HTR-8/SVneo (cell line): ENCODE results near the gene CSNK1D.

Experiments
- DNase-seq: peaks from one replicate; pipeline ENCODE4 v3.0.0; 2011; ENCODE audit warnings: low spot score, mixed read lengths; ENCODE audit not compliant: insufficient read length
- FAIRE-seq: peaks from 2 replicates; lab custom pipeline; 2011; peaks lifted over from hg19 to GRCh38; lab: Jason Lieb, UNC

The CSNK1D gene

DNA sequence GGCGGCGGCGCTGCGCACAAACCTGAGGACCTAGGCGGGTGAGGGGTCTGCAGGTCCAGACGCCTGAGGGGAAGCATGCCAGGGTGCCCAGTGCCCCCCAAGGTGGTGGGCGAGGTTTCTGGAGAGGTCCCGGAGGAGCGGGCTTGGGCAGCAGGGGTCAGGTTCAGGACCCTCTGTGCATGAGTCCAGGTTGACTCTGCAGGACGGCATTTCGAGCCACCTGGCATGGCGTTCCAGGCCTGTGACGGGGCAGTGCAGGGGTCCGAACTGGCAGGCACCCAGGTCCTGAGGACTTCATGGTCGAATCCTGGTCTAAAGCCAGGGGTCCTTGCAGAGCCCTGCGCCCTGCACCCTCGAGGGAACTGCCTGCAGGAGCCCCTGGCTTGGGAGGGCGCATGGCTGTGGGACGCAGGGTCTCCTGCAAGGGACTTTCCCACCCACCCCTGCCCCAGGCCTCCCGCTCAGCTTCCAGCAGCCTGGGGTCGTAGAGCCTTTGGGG lies 41.1 kb downstream of the CSNK1D start:
- FAIRE-seq (no peak), DNase-seq (no peak)

- DNase-seq (no peak), FAIRE-seq (no peak)
These were observed 41.8 kb downstream of the CSNK1D start for GRCh38 chr17:82231562-82232321.

DNA sequence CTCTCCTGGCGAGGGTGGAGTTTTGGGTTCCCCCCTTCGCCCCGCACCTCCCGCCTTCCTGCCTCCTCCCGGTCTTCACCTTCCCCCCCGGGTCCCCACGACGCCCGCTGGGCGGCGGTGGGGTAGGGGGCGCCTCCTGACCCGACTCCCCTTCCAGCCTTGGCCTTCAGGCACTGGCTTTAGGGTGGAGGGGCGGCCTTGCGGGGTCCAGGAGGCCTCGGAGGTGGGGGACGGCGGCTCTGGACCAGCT lies 42.3 kb downstream of the CSNK1D start:
- DNase-seq, result no peak
- no peak for FAIRE-seq

DNA sequence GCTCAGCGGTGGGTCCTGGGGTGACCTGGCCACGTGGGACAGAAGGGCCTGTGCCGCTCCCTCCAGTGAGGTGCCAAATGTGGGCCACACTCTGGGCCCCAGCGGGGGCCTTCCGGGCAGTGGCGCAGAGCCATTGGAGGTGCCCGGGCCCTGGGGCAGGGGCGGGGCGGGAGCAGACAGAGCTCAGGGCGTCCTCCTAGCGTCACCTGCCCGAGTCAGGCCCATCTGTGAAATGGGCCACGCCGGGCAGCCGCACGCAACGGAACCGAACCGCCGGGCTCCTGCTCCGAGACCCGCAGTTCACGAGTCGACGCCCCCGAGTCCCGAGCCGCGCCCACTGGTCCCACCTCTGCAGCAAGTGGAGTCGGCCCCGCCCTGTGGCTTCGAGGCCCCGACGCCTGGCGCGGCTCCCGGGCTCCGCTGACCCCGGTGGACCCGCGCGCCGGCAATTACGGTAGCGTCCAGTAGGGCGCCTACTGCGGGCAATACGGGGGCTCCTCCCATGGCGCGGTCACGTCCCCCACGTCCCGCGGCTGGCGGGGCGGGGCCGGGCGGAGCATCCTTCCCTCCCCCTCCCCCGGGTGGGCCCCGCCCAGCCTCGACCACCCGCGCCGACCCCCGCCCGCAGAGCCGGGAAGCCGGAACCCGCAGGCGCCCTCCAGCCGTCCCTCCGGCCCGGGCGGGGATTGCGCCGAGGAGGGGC lies 42.7 kb downstream of the CSNK1D start:
- no peak for FAIRE-seq
- no peak for DNase-seq

GRCh38 chr17:82229698-82230608 lies 43.5 kb downstream of the CSNK1D start:
- FAIRE-seq (no peak), DNase-seq (no peak)

DNA sequence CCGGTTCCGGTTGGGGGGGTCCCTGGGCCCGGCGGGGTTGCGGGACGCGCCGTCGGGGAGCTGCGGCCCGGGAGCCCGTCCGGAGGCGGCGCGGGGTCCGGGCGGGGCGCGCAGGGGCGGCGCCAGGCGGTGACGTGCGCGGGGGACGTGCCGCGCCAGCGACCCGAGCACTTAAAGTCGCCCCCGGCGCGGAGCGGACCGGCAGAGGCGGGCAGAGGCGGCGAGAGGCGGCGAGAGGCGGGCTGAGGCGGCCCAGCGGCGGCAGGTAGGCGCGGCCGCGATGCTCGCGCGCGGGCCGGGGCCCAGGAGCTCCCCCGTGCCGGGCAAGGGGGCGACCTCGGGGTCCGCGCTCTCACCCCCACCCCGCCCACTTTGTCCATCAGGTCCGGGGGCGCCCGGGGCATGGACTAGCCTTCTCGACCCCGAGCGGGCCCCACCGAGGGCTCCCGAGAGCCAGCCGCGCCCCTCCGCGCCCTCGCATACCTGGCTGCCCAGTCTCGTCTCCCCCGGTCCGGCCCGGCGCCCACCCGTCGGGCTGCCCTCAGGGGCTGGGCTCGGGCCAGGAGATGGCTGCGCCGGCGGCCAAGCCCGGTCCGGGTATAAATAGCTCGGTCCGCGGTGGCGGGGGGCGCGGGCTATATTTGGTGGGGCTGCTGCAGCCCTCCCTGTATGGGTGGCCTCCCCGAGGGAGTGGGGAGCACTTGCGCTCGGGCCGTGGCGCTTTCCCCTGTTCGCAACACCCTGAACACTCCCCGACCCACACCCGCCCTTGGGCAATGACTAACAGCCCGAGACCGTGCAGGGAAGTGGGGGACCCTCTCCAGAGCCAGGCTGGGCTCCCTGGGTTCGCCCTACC lies 44.4 kb downstream of the CSNK1D start, which contains the start of gene SLC16A3:
Gene SLC16A3, plus strand, starts transcription at position 201 of the 856 bp plus-strand sequence. CDS start 6,967 bp downstream, outside the sequence.
- DNase-seq (peak; percentile 75), FAIRE-seq (peak; percentile 84)

DNA sequence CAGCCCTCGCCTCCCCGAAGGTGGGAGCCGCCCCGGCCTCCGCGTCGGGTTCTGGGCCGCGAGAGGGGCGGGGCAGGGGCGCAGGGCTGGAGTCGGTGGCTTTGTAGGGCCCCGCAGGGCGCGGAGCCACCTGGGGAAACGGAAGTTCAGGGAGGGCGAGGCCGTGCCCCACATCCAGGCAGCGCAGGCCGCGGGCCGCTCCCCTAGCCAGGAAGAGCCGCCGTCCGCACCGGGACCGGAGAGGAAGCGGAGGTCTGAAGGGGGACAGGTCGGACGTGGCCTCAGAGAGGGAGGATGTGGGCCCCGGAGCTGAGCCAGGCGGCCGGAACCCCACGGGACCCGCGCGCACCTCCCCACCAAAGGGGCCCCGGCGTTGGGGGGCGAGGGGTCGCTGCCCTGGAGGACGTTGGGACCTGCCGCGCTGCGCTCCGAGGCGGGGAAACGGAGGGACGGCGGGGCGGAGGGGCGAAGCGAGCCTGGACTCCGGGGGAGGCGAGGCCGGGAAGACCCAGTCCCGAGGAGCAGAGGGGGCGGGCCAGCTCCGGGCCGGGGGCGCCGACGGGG lies 45.1 kb downstream of the CSNK1D start:
- no peak for FAIRE-seq

GRCh38 chr17:82227629-82228277 lies 45.7 kb downstream of the CSNK1D start:
- no peak for FAIRE-seq
- DNase-seq, result no peak

More for the DNA sequence above, 45.1 kb downstream of the CSNK1D start:
- DNase-seq, result no peak

DNA sequence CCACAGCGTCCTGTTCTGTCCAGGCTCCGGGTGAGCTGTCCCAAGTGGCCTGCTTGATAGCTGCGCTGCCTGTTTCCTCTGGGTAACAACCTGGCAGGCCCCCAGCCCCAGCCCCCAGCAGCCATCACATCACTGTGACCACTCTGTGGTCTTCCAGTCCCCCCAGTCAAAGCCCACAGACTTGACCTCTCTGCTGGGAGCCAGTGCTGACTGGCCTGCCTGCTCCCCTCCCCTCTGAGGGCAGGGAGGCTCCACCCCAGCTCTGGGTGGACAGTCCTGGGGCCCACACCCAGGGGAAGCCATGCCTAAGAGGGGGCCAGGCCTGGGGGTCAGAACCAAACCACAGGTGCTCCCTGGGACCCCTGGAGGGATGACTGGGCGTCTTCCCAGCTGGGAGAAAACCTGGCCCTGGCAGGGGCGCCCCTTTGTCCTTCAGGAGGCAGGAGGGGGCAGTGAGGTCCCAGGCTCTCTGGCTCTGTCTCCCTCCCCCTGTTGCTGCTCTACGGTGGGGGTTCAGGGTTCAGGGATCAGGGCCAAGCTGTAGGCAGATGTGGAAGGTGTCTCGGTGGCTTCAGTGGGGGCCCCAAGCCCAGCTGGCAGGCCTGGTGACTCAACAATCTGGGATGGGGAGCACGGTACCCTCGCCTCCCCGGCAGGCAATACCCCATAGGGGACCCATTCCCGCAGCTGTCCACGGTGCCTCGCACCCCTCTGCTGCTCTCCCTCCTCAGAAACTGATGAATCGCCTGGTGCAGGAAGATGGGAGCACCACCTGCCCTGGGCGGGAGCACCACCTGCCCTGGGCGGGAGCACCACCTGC lies 46.5 kb downstream of the CSNK1D start:
- FAIRE-seq (no peak), DNase-seq (no peak)

- FAIRE-seq, result no peak
- DNase-seq, result no peak
These were observed 47.2 kb downstream of the CSNK1D start for GRCh38 chr17:82226146-82226808.

GRCh38 chr17:82225368-82226029 lies 48.0 kb downstream of the CSNK1D start:
- FAIRE-seq, result no peak
- DNase-seq, result no peak

DNA sequence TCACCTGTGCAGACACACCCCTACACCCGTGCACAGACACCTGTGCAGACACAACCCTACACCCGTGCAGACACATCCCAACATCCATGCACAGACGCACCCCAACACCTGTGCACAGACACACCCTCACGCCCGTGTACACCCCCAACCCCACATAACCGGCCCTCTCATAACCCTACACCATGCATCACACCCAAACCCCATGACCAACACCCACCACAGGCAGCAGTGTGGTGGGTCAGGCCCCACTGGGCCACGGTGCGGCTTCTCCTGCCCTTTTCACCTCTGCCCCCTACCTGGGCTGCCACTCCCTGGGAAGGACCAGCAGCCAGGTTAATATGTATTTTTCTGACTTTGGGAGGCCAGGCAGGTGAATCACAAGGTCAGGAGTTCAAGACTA lies 48.8 kb downstream of the CSNK1D start:
- DNase-seq (no peak), FAIRE-seq (no peak)

DNA sequence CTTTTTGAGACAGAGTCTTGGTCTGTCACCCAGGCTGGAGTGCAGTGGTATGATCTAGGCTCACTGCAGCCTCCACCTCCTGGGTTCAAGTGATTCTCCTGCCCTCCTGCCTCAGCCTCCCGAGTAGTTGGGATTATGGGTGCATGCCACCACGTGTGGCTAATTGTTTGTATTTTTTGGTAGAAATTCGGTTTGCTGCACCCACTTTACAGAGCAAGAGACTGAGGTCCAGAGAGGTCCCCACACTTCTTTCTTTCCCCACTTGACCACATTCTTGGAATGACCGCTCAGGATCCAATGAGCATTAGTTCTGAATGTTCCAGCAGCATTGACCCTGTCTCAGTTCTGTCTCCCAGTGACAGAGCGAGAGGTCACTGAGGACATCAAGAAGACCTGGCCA lies 50.0 kb downstream of the CSNK1D start:
- DNase-seq, result no peak
- FAIRE-seq, result no peak

GRCh38 chr17:82222816-82223215 lies 50.7 kb downstream of the CSNK1D start:
- no peak for DNase-seq
- FAIRE-seq, result no peak

GRCh38 chr17:82221341-82221902 lies 52.1 kb downstream of the CSNK1D start:
- no peak for FAIRE-seq
- DNase-seq, result no peak

DNA sequence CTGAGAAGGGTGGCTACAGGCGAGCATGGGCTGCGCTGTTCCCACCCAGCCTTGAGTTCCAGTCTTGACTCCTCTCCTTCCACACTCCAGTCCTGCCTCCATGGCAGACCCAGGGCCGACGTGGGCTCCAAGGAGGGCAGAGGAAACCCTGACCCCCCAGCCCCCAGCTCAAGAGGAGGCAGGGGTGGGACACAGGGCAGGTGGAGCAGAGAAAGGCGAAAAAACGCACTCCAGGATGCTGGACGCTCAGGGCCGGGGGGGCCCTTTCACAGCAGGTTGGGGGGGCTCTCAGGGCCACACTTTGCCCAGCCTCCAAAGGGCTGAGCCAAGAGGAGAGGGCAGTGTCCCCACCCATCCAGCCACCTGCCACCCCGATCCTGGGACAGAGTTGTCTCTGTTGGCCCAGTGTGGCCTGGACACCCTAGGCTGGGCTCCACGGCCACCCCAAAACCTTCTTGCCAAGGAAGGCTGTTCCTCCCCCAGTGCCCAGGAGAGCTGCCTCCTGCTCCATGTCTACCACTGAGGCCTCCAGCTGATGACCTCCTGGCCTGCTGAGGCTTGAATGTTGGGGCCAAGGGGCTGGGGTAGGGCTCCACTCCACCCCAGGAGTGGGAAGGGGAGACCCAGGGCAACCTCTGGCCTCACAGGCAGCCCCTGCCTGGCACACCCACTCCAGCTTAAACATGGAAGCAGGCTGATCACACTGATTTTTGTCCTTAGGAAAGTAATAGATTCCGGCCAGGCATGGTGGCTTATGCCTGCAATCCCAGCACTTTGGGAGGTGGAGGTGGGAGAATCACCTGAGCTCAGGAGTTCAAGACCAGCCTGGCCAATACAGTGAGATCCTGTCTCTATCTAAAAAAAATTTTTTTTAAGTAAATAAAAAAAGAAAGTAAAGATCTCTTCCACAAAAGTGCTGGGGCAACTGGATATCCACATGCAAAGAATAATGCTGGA lies 53.5 kb downstream of the CSNK1D start:
- FAIRE-seq (no peak), DNase-seq (no peak)
